ENCODE results near the gene TMPRSS7.

The TMPRSS7 gene

DNA sequence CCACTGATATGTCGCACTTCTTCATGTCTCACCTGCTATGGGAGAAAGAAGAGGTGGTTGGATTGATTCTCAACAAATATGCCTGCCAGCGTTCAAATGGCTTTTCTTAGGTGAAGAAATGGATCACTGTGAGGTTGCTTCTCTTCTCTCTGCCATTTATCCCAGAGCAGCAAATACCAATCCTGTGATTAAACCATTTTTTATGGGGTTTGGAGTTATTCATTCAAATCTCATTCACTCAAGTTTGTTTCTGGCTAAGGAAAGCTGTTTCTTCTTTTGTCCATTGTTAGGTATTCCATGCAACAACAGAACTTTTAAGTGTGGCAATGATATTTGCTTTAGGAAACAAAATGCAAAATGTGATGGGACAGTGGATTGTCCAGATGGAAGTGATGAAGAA, 39.5 kb downstream of the TMPRSS7 start:
- DNase-seq, result no peak

GRCh38 chr3:112074616-112075497, 40.3 kb downstream of the TMPRSS7 start:
- DNase-seq, result peak; percentile 51 to 76

- DNase-seq, result no peak
Observed at GRCh38 chr3:112078125-112079083, 43.9 kb downstream of the TMPRSS7 start.

DNA sequence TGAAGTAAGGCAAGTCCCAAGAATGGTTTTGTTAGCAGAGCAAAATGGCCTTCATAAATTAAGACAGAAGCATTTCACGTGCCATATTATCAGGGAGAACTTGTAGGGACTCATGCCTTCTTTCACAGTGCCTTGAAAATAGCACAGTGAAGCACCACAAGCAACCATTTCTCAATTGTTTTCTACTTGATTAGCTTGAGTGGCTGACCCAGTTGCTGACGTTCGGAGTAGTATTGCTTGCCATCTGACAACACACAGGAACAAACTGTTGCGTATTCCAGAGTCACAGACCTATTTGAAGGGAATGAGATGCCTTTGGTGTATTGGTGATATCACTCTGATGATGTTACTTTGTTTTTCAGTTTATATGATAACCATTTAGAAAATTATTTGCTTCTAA, 48.7 kb downstream of the TMPRSS7 start:
- DNase-seq, result no peak

- DNase-seq, result no peak
Observed at GRCh38 chr3:112084980-112085705, 50.6 kb downstream of the TMPRSS7 start.

GRCh38 chr3:112085735-112086075, 51.2 kb downstream of the TMPRSS7 start:
- no peak for DNase-seq

GRCh38 chr3:112086076-112086854, 51.7 kb downstream of the TMPRSS7 start, which contains the start of gene C3orf52:
Gene C3orf52, plus strand, starts transcription at chr3:112086389. Its CDS starts 19 bp downstream, at chr3:112086408.
- DNase-seq, result peak in 1 of 2 experiments; percentile 48

- no peak for DNase-seq
Observed at GRCh38 chr3:112086875-112087524, 52.5 kb downstream of the TMPRSS7 start.

DNA sequence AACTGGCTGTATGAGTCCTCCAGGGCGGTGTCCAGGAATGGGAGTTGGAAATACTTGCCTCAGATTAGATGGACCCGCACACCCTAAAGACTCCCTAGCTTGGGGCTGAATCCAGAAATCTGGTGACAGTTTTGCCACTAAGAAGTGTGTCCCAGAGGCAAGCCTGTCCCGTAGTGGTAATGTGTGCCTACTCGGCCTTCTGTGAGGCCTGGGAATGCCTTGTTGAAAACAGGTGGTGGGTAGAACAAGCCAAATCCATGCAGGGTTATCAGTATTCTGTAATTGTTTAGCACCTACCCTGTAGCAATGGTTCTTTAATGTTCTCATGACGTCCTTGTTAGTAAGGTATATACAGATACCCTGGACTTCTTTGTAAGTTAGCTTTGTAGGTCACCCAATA, 53.2 kb downstream of the TMPRSS7 start:
- no peak for DNase-seq

DNA sequence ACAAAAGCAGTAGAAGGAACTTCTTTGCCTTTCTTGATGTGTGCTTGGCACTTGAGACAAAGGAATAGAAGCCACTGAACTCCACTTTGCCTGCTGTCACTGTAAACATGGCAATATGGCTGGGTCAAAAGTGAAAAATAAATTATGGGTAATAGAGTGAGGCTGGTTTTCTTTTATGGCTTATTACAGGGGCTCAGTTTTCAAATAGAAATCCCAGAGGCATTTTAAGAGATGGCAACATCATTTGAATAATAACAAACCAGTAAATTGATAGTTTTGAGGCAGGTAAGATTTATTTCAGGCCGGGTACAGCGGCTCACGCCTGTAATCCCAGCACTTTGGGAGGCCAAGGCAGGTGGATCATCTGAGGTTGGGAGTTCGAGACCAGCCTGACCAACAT, 54.4 kb downstream of the TMPRSS7 start:
- no peak for DNase-seq

DNA sequence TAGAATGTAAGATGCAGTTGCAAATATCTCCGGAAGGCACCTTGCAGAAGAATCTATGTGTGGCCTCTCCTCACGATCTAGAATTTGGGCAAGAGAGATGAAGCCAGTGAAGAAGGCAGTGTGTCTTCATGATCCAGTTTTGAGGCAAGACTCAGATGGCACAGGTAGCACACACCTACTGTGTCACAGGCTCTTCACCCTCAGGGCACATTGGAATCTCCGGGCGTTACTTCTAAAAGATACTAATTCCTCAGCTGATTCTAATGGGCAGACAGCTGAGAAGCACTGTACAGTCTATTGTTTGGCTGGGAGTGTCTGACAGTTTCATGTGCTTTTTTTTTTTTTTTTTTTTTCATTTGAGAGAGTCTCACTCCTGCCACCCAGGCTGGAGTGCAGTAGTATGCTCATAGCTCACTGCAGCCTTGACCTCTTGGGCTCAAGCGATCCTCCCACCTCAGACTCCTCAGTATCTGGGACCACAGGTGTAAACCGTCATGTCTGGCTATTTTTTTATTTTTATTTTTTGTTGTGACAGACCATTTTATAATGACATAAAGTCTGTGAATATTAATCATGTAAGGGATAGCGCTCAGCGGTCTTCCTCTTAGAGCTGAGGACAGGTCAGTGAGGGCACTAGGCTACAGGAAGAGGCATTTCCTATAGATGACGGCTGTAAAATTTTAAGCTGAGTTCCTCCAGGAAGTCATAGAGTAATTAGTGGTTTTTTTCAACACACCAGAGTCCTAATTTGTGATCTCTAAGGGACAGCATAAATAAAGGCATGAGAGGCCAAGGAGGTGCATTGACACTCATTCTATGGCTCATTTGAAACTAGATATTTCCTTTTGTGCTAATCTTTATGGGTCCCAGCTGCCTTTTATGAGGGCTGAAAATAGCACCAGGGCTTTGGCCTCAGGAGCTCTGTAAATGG, 55.7 kb downstream of the TMPRSS7 start:
- DNase-seq, result no peak

DNA sequence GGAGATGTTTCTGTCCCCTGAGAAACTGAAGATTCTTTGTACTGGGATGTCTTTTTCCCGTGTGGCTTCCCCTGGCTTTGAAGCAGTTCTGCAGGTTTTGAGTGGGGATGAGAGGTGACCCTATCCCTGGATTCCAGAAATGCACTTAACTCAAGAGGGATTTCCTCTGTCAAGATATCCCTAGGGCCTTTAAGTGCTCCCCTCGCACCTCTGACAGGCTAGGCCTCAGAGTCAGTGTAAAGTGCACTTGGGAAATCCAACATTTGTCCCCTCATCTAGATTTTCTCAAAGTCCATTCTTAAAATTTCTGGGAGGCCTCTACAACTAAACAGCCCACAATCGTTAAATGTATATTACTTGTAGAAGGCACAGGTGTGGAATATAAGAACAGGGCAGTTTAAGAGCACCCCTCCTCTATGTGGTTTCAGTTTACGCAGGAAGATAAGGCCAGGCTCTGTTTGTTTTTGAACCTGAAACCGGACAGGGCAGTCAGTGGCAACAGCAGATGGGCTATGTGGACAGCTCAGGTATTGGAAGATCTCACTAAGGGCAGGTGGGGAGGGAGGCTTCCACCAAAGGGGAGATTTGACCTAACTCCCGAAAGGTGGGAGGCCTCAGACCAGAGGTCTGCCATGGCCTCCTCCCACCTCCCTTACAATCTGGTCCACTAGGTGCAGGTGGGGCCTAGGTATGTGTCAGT, 56.5 kb downstream of the TMPRSS7 start:
- DNase-seq, result peak; percentile 17 to 22

GRCh38 chr3:112092496-112093179, 58.1 kb downstream of the TMPRSS7 start:
- DNase-seq, result no peak

DNA sequence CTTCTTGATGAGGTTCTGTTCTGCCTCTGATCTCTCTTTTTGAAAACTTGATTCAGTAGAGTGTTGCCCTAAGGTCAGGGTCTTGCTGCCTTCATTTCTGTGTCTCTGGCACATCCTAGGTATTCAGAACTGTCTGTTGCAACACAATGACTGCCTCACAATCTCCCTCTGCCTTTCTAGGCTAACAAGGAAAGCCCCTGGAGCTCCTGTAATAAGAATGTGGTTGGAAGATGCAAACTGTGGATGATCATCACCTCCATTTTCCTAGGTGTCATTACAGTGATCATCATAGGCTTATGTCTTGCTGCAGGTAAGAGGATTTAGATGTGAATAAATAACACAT, 58.6 kb downstream of the TMPRSS7 start:
- no peak for DNase-seq

GRCh38 chr3:112095731-112096130, 61.2 kb downstream of the TMPRSS7 start:
- no peak for DNase-seq

GRCh38 chr3:112096176-112096575, 61.6 kb downstream of the TMPRSS7 start:
- DNase-seq, result no peak

DNA sequence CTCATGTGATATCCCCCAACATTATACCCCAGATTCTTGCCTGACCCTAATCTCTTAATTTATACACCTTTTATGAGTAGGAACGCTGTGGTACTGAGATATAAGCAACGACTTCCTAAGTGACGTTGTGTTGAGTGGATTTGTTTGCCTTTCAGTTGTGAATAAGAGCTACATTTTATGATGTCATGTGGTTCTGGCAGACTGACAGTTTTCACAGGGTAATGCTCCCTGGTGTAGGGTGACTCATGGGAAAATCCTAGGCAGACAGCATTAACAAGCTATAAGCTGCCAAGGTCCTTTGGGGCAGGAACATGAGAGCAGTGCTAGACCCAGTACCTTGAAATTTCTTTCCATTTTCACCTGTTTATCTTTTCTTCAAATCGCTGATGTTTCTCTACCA, 62.8 kb downstream of the TMPRSS7 start:
- DNase-seq, result no peak

DNA sequence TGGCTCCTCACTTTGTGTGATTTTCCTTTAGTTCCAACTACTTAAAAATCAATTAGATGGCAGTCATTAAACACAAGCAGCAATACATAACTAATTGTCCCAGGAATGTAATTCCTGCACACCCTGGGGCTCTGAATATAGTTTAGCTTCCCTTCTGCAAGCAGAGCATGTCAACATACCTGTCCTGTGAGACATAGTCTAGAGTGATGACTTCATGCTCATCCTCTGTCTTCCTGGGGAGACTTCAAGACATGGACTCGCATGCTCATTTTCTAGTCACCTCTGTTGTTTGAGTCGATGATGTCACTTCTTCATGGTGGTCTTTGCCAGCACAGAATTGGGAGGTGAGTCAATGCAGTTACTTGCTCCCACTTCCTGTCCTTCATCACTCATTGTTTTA, 67.4 kb downstream of the TMPRSS7 start:
- DNase-seq, result no peak

- DNase-seq, result no peak
Observed at GRCh38 chr3:112104774-112105173, 70.2 kb downstream of the TMPRSS7 start.

All from NCI-H187 (cell line).